GM21390 (cell line): ENCODE measurements around the gene MRFAP1.
"Not testable (repeated sequence)": the region's sequence is repeated elsewhere in the genome, so short reads cannot be mapped to it uniquely, and the experiment has no call there.

Experiments
- ATAC-seq: cut with Tn5 transposase; IDR thresholded peaks from one replicate; pipeline ENCODE4 v1.9.1; 2021; ENCODE audit not compliant: unreplicated experiment

Gene MRFAP1

DNA sequence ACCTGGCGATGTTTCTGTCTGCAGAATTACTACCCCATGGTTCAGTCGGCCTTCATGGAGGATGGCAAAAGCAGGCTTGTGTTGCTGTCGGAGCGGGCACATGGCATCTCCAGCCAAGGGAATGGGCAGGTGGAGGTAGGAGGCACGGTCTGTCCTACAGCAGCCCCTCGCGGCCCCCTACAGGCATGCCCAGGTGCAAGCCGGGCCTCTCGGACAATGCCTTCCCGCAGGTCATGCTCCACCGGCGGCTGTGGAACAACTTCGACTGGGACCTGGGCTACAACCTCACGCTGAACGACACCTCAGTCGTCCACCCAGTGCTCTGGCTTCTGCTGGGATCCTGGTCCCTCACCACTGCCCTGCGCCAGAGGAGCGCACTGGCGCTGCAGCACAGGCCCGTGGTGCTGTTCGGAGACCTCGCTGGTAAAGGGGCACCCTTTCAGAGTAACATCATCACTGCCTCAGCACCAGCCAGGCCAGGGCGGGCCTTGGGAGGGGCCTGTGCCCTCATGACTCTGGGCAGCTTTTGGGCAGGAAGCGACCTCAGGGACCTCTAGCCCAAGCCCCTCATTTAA is 29.5 kb upstream of the MRFAP1 start:
- ATAC-seq, result no peak

DNA sequence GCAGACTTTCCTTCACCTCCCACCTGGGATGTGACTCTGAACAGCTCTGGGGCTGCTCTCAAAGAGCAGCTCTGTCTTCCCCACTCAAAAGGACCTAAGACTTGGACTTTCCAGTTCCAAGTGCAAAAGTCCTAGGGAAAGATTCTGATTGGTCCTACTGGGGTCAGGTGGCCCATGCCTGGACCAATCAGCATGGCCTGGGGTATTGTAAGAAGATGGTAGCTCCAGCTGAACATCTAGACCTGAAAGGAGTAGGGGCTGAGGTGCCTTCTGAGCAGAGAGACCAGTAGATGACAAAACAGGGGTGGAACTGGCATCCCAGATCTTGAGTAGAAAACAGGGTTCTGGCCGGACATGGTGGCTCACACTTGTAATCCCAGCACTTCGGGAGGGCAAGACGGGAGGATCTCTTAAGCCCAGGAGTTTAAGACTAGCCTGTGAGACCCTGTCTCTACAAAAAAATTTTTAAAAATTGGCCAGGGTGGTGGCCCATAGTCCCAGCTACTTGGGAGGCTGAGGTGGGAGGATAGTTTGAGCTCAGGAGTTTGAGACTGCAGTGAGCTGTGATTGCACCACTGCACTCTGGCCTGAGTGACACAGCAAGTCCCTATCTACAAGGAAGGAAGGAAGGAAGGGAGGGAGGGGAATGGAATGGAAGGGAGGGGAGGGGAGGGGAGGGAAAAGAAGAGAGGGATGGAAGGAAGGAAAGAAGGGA is 27.4 kb upstream of the MRFAP1 start:
- ATAC-seq, result no peak

DNA sequence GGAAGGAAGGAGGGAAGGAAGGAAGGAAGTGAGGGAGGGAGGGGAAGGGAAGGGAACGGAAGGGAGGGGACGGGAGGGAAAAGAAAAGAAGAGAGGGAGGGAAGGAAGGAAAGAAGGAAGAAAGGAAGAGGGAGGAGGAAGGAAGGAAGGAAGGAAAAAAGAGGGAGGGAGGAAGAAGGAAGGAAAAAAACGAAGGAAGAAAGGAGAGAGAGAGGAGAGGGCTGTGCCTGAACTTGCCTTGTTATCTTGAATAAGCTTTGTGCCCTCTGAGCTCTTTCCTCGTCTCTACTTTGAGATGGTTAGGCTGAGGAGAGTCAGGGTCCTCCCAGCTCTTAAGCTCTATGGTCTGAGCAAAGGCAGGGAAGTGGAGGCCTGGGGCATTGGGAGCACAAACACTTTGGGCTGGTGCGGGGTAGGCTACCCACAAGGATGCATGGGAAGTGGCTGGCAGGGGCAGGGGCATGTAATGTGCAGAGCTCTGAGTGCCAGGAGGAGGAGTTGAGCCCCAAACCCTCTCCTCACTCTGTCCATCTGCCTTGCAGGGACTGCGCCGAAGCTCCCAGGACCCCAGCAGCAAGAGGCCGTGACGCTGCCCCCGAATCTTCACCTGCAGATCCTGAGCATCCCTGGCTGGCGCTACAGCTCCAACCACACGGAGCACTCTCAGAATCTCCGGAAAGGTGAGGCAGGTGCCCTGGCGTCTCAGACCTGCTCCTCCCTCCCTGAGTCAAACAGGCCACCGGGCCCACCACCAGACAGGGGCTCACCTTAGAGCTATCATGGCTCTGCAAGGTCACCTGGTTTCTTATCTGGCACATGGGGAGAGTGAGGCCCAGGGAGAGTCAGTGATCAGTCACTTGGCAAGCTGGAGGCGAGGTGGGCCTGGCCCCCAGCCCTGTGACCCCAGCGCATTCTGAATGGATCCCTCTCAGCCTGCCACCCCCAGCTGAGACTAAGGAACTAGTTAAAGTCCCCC is 26.5 kb upstream of the MRFAP1 start:
- ATAC-seq, result no peak

DNA sequence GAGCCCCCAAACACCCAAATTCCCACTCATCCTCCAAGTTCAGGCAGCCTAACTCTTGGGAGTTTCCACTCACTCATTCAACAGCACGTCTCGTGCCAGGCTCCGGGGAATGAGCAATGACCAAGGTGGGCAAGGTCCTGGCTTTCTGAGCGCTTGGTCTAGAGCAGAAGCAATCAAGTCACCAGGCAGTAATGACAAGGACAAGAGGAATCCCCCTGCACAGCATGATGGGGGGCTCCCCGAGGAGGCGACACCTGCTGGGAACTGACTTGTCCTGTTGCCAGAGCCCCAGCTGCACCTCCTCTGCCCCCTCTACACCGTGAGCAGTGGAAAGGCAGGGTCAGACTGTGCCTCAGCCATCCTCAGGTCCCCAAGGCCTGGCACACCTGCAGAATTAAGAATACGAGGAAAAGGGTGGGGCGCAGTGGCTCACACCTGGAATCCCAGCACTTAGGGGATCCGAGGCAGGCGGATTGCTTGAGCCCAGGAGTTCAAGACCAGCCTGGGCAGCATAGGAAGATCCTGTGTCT is 25.7 kb upstream of the MRFAP1 start:
- no peak for ATAC-seq

DNA sequence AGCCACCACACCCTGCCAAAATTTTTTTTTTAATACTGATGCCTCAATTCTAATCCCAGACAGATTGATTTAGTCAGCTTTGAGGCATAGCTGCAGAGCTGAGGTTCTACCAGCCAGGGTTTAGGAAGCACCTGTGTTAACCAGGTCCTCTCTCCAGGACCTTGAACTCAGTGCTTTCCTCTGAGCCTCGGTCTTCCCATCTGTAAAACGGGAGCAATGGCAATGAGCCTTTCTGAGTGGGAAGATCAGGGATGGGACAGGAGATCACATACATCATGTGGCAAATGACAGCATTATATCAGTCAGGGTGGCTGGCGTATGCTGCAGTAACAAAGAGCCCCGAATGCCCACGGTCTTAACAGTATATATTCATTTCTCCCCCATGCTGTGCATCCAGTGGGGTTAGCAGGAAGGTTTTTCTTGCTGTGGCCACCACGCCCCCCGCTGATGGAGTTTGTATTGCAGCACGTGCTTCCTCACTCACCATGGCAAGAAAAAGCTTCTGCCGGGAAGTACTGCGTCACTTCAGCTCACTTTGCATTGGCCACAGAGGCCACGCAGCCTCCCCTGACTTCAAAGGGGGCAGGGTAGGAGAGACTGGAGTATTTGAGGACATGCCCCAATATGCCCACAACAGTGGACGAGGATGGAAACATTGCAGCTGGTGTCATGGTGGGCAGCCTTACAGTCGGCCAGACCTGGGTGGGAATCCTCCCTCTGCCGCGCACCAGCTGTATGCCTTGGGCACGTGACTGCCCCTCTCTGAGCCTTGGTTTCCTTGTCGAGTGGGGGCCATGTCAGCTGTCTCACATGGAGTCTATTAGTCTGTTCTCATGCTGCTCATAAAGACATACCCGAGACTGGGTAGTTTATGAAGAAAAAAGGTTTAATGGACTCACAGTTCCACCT is 24.1 kb upstream of the MRFAP1 start:
- no peak for ATAC-seq

DNA sequence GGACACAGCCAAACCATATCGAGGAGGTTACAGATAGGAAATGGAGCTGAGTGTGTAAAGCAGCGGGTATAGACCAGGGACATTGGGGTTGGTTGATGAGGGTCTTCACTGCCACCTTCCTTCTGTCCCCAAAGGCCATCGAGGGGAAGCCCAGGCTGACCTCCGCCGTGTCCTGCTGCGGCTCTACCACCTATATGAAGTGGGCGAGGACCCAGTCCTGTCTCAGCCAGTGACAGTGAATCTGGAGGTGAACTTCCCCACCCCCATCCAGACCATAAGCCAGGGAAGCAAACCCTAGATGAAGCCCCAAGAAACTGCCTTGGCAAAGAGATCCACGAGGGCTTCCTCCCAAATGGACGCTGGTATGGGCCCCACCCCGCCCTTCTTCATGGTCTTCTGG is 23.2 kb upstream of the MRFAP1 start:
- ATAC-seq, result no peak

DNA sequence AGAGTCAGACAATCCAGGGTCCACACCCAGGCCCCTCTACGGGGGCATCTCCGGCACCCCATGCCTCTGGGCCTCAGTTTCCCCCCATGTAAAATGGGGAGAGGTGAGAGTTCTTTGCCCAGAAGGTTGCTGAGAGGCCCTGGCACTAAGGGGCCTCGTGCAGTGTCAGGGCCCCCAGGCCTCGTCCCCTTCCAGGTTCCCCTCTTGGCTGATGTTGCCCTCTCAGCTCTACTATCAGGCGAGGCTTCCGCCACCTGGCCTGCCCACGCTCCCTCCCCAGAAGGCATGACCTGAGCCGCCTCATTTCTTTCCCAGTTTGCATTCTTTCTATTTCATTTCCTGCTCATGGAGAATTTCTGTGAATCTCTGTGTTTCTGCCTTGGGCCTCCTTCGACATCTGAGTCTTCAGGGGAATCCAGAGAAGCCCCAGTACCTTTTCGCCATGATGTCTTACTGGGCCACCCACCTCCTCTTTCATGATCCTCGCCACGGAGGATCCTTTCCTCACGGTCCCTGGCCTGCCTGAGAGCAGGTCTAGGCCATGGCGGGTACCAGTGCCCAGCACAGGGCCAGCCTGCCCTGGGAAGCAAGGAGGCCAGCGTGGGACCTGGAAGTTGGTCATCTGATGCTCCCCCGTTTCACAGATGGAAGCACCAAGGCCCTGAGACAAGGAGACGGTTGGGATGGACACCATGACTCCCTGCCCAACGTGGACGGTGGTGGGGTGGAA is 21.9 kb upstream of the MRFAP1 start:
- ATAC-seq, result no peak

DNA sequence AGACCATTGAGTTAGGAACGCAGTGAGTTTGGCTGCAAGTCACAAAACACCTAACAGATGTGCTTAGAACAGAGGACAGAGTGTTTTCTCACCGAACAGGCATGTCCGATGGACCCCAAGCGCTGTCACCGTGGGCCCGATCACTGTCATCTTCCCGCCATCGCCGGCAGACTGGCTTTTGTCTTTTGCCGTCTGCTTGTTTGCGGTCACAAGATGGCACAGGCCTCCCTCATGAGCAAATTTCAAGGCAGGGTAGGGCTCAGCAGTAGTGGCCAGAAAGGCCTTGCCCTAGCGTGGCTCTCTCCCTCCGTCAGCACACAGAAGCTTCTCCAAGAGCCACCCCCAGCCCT is 21.4 kb upstream of the MRFAP1 start:
- ATAC-seq, result no peak

DNA sequence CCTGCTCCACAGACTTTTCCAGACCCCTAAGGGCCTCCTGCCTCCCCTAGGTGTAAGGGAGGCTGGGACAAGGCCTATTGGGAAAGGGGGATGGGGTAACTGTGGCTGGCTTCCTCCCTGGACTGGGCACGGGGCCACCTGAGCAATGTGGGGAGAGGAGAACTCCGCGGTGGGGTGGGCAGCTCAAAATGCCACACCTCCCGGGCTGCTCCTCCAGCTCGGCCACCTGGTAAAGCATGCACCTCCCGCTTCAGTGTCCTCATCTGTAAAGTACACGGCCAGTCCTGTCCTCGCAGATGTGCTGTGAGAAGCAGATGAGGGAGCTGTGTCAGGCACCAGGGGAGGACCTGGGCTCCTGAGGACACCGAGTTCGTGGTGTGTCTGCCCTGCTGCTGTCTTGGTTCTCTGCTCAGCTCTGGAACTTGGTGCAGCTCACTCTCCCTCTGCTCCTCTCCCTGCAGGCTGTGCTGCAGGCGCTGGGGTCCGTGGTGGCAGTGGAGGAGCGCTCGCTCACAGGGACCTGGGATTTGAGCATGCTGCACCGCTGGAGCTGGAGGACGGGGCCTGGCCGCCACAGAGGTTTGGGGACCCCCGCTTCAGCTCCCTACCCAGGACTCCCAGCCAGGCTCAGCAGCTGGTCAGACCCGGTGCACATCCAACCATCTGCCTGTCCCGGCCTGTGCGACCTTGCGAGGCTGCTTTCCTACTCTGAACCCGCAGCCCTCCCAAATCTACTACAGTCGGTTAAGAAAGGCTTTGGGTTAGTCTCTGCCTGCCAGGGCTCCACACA is 20.8 kb upstream of the MRFAP1 start:
- ATAC-seq, result no peak

DNA sequence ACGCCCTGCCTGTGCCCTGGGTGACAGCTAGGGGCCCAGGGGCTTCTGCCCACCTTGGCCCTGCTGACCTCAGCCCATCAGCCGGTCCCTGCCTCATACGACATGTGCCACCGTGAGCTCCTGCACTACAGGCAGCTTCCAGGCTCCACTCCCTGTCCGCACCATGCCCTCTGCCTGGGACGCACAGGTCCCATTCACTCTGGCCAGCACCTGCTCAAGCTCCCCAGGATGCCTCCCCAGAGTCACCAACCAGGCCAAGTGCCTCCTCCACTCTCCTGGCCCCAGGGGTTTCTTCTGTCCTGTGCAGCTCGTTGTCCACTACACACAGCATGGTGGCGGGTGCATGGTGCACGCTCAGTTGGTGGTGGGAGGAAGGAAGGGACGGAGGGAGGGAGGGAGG is 20.2 kb upstream of the MRFAP1 start:
- ATAC-seq, result no peak

DNA sequence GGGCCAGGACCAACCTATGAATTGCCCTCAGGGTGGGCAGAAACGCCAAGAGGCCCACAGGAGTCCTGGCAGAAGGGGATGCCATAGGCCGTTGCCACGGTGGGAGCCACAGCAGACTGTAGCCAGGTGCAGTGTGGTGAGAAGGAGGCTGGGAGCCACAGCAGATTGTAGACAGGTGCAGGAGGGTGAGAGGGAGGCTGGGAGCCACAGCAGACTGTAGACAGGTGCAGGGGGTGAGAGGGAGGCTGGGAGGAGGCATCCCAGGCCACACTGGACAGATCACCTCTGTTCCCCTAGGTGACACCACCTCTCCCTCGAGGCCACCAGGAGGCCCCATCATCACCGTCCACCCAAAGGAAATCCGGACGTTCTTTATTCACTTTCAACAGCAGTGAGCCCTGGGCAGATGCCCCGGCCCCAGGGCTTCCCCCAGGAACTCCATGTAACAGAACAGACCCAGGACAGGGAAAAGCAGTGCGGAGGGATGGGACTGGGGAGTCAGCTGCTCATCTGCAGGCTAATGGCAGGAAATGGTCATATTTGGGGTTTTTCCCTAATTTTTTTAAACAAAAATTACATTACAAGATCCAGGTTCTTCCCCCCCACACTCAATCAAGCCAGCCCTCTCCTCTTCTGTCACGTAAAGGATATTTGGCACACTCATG is 19.5 kb upstream of the MRFAP1 start:
- no peak for ATAC-seq

DNA sequence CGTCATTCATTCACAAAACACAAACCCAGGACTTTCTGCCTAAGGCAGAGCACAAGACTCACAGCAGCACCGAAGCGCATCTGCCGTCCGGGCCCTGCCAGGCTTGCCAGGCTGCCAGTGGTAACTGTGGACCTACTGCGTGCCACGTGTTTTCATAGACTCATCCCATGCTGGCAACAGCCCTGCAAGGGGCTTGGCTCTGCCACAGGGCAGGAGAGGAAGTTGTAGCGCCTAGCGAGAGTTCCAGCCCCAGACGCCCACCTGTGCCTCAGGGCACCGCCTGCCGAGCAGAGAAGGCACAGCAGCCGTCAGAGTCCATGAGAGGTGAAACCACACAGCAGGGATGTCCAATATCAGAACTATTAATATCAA is 18.9 kb upstream of the MRFAP1 start:
- ATAC-seq, result no peak

DNA sequence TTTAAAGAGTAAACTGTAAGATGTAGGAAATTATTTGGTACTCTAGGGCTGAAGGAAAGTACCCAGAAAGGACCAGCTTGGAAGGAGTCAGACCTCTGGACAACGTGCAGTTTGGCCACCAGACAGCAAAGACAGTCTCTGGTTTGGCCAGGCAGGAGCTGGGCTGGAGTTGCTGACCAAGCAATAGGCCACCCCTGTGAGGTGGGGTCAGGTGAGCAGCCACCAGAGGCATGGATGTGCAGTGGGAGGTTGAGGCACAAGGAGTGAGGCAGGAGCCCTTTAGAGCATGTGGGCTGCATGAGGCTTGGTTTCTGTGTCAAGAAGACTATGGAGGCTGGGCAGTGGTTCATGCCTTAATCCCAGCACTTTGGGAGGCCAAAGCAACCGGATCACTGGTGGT is 17.7 kb upstream of the MRFAP1 start:
- no peak for ATAC-seq

DNA sequence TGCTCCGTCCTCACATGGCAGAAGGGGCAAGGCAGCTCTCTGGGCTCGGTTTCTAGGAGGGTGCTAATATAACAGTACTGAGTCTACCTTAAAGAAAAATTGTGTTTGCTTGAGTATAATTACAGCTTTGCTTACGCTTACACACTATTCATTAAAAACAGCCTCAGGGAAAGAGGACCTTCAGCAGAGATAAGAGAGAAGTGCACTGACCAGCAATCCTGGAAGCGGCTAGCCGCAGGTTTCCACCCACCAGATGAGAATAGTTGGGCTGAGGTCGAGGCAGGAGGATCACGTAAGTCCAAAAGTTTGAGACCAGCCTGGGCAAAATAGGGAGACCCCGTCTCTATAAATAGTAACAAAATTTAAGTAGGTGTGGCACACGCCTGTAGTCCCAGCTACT is 15.2 kb upstream of the MRFAP1 start:
- ATAC-seq, result no peak

DNA sequence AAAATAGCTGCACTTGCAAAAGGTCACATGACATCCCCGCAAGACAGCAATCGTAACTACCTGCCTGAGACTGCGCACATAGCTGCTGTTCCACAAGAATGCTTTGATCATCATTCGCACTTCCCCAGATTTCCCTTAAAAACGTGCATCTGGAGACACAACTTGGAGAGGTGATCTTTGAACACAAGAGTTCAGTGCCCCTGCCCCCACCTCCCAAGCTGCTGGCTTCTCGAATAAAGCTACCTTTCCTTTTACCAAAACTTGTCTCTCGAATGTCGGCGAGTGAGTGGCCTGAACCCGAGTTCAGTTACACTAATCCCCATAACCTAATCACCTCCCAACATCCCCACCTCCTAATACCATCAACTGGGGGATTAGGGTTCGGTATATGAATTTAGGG is 14.4 kb upstream of the MRFAP1 start:
- no peak for ATAC-seq

DNA sequence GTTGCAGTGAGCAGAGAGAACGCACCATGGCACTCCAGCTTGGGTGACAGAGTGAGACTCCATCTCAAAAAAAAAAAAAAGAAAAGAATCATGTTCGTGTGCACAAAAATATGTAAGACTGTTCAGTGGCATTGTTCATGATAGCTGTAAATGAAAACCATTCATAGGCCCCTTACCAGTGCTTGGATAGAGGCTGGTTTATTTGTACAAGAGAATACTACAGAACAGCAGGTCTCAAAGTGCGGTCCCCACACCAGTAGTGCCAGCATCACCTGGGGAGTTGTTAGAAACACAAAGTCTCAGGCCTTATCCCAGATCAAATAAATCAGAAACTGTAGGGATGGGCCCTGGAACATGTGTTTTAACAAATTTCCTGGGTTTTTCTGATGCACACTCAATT is 12.7 kb upstream of the MRFAP1 start:
- ATAC-seq, result no peak

DNA sequence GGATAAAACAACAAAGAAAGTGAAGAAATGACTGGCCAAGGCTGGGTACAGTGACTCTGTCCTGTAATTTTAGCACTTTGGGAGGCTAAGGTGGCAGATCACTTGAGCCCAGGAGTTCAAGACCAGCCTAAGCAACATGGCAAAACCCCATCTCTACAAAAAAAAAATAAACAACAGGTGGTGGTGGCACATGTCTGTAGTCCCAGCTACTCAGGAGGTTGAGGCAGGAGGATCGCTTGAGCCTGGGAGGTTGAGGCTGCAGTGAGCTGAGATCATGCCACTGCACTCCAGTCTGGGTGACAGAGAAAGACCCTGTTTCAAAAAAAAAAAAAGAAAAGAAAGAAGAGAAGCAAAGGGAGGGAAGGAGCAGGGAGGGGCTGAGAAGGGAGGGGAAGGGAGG is 12.0 kb upstream of the MRFAP1 start:
- not testable (repeated sequence) for ATAC-seq

DNA sequence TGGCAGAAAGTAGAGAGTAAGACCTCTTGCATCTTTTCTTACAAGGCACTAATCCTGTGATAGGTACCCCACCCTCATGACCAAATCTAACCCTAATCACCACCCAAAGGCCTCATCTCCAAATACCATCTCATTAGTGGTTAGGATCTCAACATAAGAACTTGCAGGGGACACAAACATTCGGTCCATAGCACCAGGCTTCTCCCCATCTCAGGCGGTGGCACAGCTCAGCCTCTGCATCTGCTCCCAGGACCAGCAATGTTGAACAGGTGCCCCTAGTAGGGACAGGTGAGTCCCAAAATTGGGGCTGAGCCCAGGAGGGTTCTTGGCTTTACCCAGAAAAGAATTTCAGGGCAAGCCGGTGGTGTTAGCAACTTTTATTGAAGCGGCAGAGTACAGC is 8.4 kb upstream of the MRFAP1 start:
- ATAC-seq, result no peak
